Fibroblast of lung (primary cell): Measurements from ENCODE around the gene ZNF836.

Source experiments
- EZH2 ChIP-seq: IDR thresholded peaks from 2 replicates; pipeline ENCODE4 v1.5.1; 2012; ENCODE audit warnings: low read length, control low read depth, mild to moderate bottlenecking; ENCODE audit errors: missing control alignments
- TF ChIP-seq, protein P1 (sequence below), 2 donors: IDR thresholded peaks in 1 of 2; conservative IDR thresholded peaks in 1 of 2; 1 replicate in 1 of 2; 2 replicates in 1 of 2; pipeline ENCODE4 v1.5.1; 2011 to 2012; ENCODE audit warnings: low read length in 2 of 2, control low read depth in 1 of 2, inconsistent platforms in 1 of 2, low read depth in 1 of 2, mild to moderate bottlenecking in 1 of 2

DNA sequence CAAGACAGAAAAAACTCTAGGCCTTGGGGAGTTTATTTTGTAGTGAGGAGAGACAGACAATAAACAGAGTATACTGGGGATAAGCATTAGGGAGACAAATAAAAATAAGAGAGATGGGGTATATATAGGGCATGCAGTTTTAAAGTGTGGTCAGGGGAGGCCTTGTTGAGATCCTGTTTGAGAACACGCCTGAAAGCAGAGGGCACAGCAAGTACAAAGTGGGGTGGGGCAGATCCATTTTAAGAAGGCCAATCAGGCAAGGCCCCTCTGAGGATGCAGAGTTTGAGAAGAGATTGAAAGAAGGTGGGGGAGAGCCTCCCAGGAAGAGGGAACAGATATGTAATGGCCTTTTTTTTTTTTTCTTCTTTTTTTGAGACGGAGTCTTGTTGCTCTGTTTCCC lies 20.5 kb upstream of the ZNF836 start:
- TF ChIP-seq, protein P1, sequence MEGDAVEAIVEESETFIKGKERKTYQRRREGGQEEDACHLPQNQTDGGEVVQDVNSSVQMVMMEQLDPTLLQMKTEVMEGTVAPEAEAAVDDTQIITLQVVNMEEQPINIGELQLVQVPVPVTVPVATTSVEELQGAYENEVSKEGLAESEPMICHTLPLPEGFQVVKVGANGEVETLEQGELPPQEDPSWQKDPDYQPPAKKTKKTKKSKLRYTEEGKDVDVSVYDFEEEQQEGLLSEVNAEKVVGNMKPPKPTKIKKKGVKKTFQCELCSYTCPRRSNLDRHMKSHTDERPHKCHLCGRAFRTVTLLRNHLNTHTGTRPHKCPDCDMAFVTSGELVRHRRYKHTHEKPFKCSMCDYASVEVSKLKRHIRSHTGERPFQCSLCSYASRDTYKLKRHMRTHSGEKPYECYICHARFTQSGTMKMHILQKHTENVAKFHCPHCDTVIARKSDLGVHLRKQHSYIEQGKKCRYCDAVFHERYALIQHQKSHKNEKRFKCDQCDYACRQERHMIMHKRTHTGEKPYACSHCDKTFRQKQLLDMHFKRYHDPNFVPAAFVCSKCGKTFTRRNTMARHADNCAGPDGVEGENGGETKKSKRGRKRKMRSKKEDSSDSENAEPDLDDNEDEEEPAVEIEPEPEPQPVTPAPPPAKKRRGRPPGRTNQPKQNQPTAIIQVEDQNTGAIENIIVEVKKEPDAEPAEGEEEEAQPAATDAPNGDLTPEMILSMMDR (conservative IDR thresholded peaks at IDR 0.05 in 1 of 2, IDR thresholded peaks at IDR 0.05 in 1 of 2; ENCODE audit: low read depth in 1 of 2, low read length in 2 of 2): no peak
- TF ChIP-seq EZH2: no peak
